ENCODE data around the gene MDM1. TPM values are rescaled to one million over a fixed set of nuclear protein-coding genes. Genes with fewer than 3 reads are reported as not detected.

The MDM1 gene
- total RNA-seq, 4 donors from 2014 or later = 16.1 to 67.5 (median 31.5) TPM

GRCh38 chr12:68349921-68350606 lies 17.9 kb upstream of the MDM1 start:
- TF ChIP-seq CTCF (IDR thresholded peaks at IDR 0.05) (no peak), POLR2A (IDR thresholded peaks at IDR 0.05) (no peak)
- Histone ChIP-seq H3K4me1 (no peaks in the 10 kb centered on the region), H3K4me3 (no peak overlapping the region), H3K36me3 (no peaks in the 10 kb centered on the region), H3K27ac (no peak overlapping the region), H3K27me3 (no peaks in the 10 kb centered on the region), H3K9me3 (no peaks in the 10 kb centered on the region)
- DNase-seq = no peak
- intact Hi-C loops (cut with DNase I; ENCODE audit: low total_unique reads) = no loop called here

DNA sequence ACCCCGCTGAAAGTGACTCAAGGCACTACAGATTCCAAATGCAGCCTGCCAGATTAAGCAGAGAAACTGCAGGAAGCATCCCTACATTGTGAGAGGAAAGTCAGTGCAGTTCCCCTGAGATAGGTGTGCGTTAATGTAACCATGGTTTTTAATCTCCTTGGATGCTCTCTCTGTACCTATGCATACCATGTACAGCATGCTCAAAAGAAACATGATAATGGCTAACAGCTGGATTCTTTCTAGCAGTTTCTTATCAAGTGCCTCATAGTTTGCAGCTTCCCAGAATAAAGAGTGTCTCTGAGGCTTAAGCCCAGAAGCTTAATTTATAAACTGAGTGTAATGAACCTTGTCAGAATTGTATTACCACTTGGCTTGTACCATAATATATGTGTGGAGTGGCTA lies 17.1 kb upstream of the MDM1 start:
- H3K9me3 ChIP-seq = no peaks in the 10 kb centered on the region
- no peak for TF ChIP-seq POLR2A (IDR thresholded peaks at IDR 0.05)
- TF ChIP-seq CTCF (IDR thresholded peaks at IDR 0.05) = no peak
- H3K27ac ChIP-seq = no peak overlapping the region
- H3K36me3 ChIP-seq = no peaks in the 10 kb centered on the region
- no peaks in the 10 kb centered on the region for H3K4me1 ChIP-seq
- no peaks in the 10 kb centered on the region for H3K27me3 ChIP-seq
- no peak overlapping the region for H3K4me3 ChIP-seq
- intact Hi-C loops (cut with DNase I; ENCODE audit: low total_unique reads) = no loop called here
- no peak for DNase-seq

DNA sequence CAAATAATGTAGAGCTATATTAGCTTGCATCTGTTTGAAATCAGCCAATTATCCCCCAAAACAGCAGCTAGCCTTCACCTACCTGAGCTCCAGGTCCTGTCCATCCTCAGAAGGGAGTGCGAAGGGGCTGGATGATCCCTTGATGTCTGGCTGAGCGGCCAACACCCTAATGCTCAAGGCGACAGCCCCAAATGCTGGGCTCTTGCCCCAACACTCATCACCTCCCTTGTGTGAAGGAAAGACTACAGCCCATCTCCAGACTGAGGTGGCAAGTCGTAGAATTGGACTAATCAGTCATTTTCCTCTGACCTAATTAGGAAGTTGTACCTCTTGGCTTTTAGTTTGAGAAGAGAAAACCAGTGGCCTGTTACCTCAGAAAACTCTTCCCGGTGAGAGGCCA lies 16.3 kb upstream of the MDM1 start:
- no peak overlapping the region for H3K4me3 ChIP-seq
- no peak for DNase-seq
- intact Hi-C loops (cut with DNase I; ENCODE audit: low total_unique reads) = no loop called here
- no peaks in the 10 kb centered on the region for H3K4me1 ChIP-seq
- no peak overlapping the region for H3K27ac ChIP-seq
- H3K9me3 ChIP-seq = no peaks in the 10 kb centered on the region
- TF ChIP-seq POLR2A (IDR thresholded peaks at IDR 0.05) (no peak), CTCF (IDR thresholded peaks at IDR 0.05) (no peak)
- H3K36me3 ChIP-seq = no peaks in the 10 kb centered on the region
- no peaks in the 10 kb centered on the region for H3K27me3 ChIP-seq

- H3K27ac ChIP-seq = no peak overlapping the region
- H3K4me3 ChIP-seq = no peak overlapping the region
- H3K27me3 ChIP-seq = no peaks in the 10 kb centered on the region
- H3K36me3 ChIP-seq = no peaks in the 10 kb centered on the region
- H3K9me3 ChIP-seq = no peaks in the 10 kb centered on the region
- DNase-seq = no peak
- TF ChIP-seq CTCF (IDR thresholded peaks at IDR 0.05) = no peak
- no peak for TF ChIP-seq POLR2A (IDR thresholded peaks at IDR 0.05)
- no peaks in the 10 kb centered on the region for H3K4me1 ChIP-seq
- intact Hi-C loops (cut with DNase I; ENCODE audit: low total_unique reads) = no loop called here
These were observed 13.6 kb upstream of the MDM1 start for GRCh38 chr12:68345763-68346162.

GRCh38 chr12:68344126-68344525 lies 12.0 kb upstream of the MDM1 start:
- Histone ChIP-seq H3K4me1 (no peaks in the 10 kb centered on the region), H3K27ac (no peak overlapping the region), H3K27me3 (no peaks in the 10 kb centered on the region), H3K9me3 (no peaks in the 10 kb centered on the region), H3K4me3 (no peak overlapping the region), H3K36me3 (no peaks in the 10 kb centered on the region)
- intact Hi-C loops (cut with DNase I; ENCODE audit: low total_unique reads) = no loop called here
- DNase-seq = no peak
- TF ChIP-seq CTCF (IDR thresholded peaks at IDR 0.05) (no peak), POLR2A (IDR thresholded peaks at IDR 0.05) (no peak)

Data from uterus (tissue), 4 donors.